ENCODE results near the gene PREPL.

The PREPL gene

DNA sequence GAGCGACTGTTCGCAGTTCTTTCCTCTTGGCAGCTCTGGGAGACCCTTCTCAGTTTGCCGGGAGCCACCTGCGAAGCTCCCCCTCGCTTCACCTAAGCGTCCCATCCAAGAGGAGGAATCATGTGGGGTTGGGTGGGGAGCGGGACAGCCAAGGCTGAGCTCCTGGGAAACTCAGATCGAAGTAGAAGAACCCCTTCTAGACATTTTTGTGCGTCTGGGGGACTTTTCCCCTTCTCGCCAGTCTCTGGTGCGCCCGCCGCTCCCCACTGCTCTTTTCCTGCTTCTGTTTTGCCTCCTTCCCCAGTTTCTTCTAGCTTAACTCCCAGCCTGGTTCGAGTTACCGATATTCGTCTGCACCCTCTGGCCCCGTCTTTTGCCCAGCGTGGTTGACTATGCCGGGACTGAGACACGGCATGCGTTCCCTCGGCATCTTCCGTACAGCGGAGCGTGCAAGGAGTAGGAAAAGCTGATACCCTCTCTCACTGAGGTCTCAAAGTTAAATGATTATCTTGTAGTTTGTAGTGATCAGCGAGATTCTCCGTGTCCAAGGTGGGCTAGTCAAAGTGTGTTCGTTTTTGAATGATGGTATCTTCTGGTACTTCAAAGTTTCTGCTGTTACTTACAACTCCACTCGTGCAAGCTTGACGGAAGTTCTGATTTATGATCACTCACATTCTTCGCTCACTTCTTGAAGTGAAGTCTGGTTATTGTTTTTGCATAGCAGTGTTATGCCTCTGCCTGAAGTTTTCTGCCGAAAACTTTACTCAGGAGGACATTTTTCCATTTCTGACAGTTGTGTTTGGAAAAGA, 1.1 kb upstream of the PREPL start:
- Mint-ChIP-seq H3K27ac (peak overlapping the region; percentile 96), H3K9me3 (no peaks in the 10 kb centered on the region), H3K27me3 (ENCODE audit: low read depth) (no peaks in the 10 kb centered on the region), H3K36me3 (ENCODE audit: low read depth) (peaks cover 7% of the 10 kb centered on the region), H3K4me3 (peak overlapping the region; percentile 98), H3K4me1 (ENCODE audit: low read depth) (peaks cover 32% of the 10 kb centered on the region)
- DNase-seq (ENCODE audit: low spot score): peak; percentile 33

- H3K4me3 Mint-ChIP-seq: peak overlapping the region; percentile 98
- H3K9me3 Mint-ChIP-seq: no peaks in the 10 kb centered on the region
- H3K4me1 Mint-ChIP-seq (ENCODE audit: low read depth): peaks cover 30% of the 10 kb centered on the region
- H3K27me3 Mint-ChIP-seq (ENCODE audit: low read depth): no peaks in the 10 kb centered on the region
- peak overlapping the region; percentile 99 for H3K27ac Mint-ChIP-seq
- peak; percentile 15 for DNase-seq (ENCODE audit: low spot score)
- H3K36me3 Mint-ChIP-seq (ENCODE audit: low read depth): peaks cover 7% of the 10 kb centered on the region
These were observed 455 bp downstream of the PREPL start for GRCh38 chr2:44360749-44361329.

DNA sequence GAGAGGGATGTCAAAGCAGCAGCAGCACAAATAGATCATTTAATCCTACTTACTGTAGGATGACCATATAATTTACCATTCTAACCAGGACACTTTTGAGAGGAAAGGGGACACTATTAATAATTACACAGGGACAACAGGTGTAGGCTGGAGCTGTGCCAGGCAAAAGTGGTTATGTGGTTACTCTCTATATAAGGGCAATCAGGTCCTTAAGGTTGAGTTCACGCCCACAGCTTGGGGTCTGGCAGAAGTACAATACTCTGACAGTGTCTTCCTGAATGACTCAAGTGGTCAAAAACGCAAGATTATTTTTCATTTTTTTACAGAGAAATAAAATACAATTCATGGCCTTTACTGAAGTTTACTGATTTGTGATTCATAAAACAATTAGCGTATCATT, 2.8 kb downstream of the PREPL start:
- Mint-ChIP-seq H3K36me3 (ENCODE audit: low read depth) (peaks cover 2% of the 10 kb centered on the region), H3K4me3 (no peak overlapping the region), H3K4me1 (ENCODE audit: low read depth) (peaks cover 25% of the 10 kb centered on the region), H3K9me3 (no peaks in the 10 kb centered on the region), H3K27me3 (ENCODE audit: low read depth) (no peaks in the 10 kb centered on the region), H3K27ac (no peak overlapping the region)
- no peak for DNase-seq (ENCODE audit: low spot score)

- Mint-ChIP-seq H3K27me3 (ENCODE audit: low read depth) (no peaks in the 10 kb centered on the region), H3K36me3 (ENCODE audit: low read depth) (peaks cover 5% of the 10 kb centered on the region), H3K4me3 (no peak overlapping the region), H3K9me3 (no peaks in the 10 kb centered on the region), H3K27ac (no peak overlapping the region), H3K4me1 (ENCODE audit: low read depth) (peaks cover 9% of the 10 kb centered on the region)
- no peak for DNase-seq (ENCODE audit: low spot score)
These were observed 6.5 kb downstream of the PREPL start for GRCh38 chr2:44354761-44355160.

GRCh38 chr2:44352510-44352909, 8.8 kb downstream of the PREPL start:
- no peak for DNase-seq (ENCODE audit: low spot score)
- Mint-ChIP-seq H3K9me3 (no peaks in the 10 kb centered on the region), H3K4me1 (ENCODE audit: low read depth) (no peaks in the 10 kb centered on the region), H3K4me3 (no peak overlapping the region), H3K36me3 (ENCODE audit: low read depth) (peaks cover 5% of the 10 kb centered on the region), H3K27ac (no peak overlapping the region), H3K27me3 (ENCODE audit: low read depth) (no peaks in the 10 kb centered on the region)

DNA sequence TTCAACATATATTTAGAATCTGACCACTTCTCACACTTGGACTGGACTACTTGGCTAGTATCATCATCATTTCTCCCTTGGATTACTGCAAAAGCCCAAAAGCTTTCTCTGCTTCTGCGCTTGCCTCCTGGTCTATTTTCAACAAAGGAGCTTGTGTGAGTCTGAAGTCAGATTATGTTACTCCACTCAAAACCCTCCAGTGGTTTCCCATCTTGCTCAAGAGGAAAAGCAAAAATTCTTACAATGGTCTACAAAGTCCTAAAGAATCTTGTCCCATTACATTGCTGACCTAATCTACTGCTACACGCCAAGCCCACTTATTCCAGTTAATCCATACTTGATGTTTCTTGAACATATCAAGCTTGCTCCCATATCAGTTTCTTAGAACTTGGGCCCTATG, 9.6 kb downstream of the PREPL start:
- DNase-seq (ENCODE audit: low spot score): no peak
- no peaks in the 10 kb centered on the region for H3K4me1 Mint-ChIP-seq (ENCODE audit: low read depth)
- H3K27ac Mint-ChIP-seq: no peak overlapping the region
- H3K36me3 Mint-ChIP-seq (ENCODE audit: low read depth): peaks cover 5% of the 10 kb centered on the region
- no peaks in the 10 kb centered on the region for H3K9me3 Mint-ChIP-seq
- H3K27me3 Mint-ChIP-seq (ENCODE audit: low read depth): no peaks in the 10 kb centered on the region
- H3K4me3 Mint-ChIP-seq: no peak overlapping the region

DNA sequence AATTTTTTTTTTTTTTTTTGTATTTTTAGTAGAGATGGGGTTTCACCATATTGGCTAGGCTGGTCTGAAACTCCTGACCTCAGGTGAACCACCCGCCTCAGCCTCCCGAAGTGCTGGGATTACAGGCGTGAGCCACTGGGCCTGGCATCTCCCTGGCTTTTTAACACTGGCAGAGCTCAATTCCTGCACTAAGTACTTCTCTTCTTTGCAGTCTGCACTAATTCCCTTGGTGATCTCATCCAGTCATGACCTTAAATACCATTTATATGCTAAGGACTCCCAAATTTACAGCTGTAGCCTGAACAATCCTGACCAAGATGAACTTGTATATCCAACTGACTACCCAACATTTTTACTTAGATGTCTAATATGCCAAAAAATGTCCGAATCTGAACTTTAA, 10.2 kb downstream of the PREPL start:
- Mint-ChIP-seq H3K27me3 (ENCODE audit: low read depth) (no peaks in the 10 kb centered on the region), H3K27ac (no peak overlapping the region), H3K4me3 (no peak overlapping the region), H3K36me3 (ENCODE audit: low read depth) (peaks cover 5% of the 10 kb centered on the region), H3K9me3 (no peaks in the 10 kb centered on the region), H3K4me1 (ENCODE audit: low read depth) (no peaks in the 10 kb centered on the region)
- no peak for DNase-seq (ENCODE audit: low spot score)

GRCh38 chr2:44349506-44349905, 11.8 kb downstream of the PREPL start:
- no peak overlapping the region for H3K4me3 Mint-ChIP-seq
- peaks cover 5% of the 10 kb centered on the region for H3K36me3 Mint-ChIP-seq (ENCODE audit: low read depth)
- H3K27ac Mint-ChIP-seq: no peak overlapping the region
- no peaks in the 10 kb centered on the region for H3K4me1 Mint-ChIP-seq (ENCODE audit: low read depth)
- no peaks in the 10 kb centered on the region for H3K9me3 Mint-ChIP-seq
- H3K27me3 Mint-ChIP-seq (ENCODE audit: low read depth): no peaks in the 10 kb centered on the region
- no peak for DNase-seq (ENCODE audit: low spot score)

DNA sequence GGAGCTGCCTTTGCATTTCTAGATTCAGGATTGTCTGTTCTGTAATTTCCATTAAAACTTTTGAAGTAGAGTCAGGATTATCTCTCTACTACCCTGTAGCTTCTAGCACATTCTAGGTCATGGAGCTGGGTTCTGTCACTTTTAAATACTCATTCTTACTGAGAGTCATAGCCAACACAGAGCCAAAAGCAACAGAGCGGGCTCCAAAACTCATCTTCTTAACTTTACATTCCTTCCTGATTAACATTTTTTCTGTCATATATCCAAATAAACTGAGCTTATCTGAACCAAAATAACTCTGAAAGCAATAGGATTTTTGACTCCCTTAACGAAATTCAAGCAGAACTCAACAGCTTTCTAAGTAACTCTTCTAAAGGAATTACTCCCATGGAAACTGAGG, 12.9 kb downstream of the PREPL start:
- no peak overlapping the region for H3K27ac Mint-ChIP-seq
- H3K9me3 Mint-ChIP-seq: no peaks in the 10 kb centered on the region
- H3K4me3 Mint-ChIP-seq: no peak overlapping the region
- H3K27me3 Mint-ChIP-seq (ENCODE audit: low read depth): no peaks in the 10 kb centered on the region
- no peak for DNase-seq (ENCODE audit: low spot score)
- peaks cover 6% of the 10 kb centered on the region for H3K36me3 Mint-ChIP-seq (ENCODE audit: low read depth)
- no peaks in the 10 kb centered on the region for H3K4me1 Mint-ChIP-seq (ENCODE audit: low read depth)

GRCh38 chr2:44347526-44347925, 13.8 kb downstream of the PREPL start:
- H3K36me3 Mint-ChIP-seq (ENCODE audit: low read depth): peaks cover 8% of the 10 kb centered on the region
- DNase-seq (ENCODE audit: low spot score): no peak
- H3K4me1 Mint-ChIP-seq (ENCODE audit: low read depth): peaks cover 2% of the 10 kb centered on the region
- H3K27me3 Mint-ChIP-seq (ENCODE audit: low read depth): no peaks in the 10 kb centered on the region
- no peak overlapping the region for H3K4me3 Mint-ChIP-seq
- H3K9me3 Mint-ChIP-seq: no peaks in the 10 kb centered on the region
- H3K27ac Mint-ChIP-seq: no peak overlapping the region

DNA sequence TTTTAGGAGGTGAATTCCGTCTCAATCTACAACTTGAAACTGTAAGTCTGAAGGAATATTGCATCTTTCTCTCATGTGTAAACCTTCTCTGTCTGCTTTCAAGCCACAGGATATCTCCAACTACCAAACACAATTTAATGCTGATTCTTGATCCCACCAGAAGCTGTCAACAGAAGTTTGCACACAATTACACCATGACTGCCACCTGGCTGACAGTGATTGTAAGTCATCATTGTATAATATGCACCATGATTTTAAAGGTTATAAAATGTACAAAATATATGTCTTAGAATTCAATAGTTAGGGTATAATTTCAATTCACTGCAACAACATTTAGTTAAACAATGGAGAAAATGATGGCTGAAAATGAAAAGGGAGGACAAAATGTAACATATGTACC, 18.4 kb downstream of the PREPL start:
- DNase-seq (ENCODE audit: low spot score): no peak
- peaks cover 22% of the 10 kb centered on the region for H3K36me3 Mint-ChIP-seq (ENCODE audit: low read depth)
- no peak overlapping the region for H3K27ac Mint-ChIP-seq
- H3K4me1 Mint-ChIP-seq (ENCODE audit: low read depth): peaks cover 2% of the 10 kb centered on the region
- no peak overlapping the region for H3K4me3 Mint-ChIP-seq
- no peaks in the 10 kb centered on the region for H3K9me3 Mint-ChIP-seq
- no peaks in the 10 kb centered on the region for H3K27me3 Mint-ChIP-seq (ENCODE audit: low read depth)

DNA sequence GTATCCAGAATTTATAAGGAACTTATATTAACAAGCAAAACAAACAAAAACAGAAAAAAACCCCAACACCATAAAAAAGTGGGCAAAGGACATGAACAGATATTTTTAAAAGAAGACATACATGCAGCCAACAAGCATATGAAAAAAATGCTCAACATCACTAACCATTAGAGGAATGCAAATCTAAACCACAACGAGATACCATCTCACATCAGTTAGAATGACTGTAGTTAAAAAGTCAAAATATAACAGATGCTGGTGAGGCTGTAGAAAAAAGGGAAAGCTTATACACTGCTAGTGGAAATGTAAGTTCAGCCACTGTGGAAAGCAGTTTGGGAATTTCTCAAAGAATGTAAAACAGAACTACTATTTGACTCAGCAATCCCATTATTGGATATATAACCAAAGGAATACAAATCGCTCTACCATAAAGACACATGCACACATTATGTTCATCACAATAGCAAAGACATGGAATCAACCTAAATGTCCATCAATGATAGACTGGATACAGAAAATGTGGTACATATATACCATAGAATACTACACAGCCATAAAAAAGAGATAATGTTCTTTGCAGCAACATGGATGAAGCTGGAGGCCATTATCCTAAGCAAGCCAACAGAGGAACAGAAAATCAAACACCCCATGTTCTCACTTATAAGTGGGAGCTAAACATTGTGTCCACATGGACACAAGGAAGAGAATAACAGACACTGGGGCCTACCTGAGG, 25.3 kb downstream of the PREPL start:
- H3K36me3 Mint-ChIP-seq (ENCODE audit: low read depth): peaks cover 47% of the 10 kb centered on the region
- H3K27ac Mint-ChIP-seq: no peak overlapping the region
- no peak for DNase-seq (ENCODE audit: low spot score)
- no peaks in the 10 kb centered on the region for H3K27me3 Mint-ChIP-seq (ENCODE audit: low read depth)
- no peak overlapping the region for H3K4me3 Mint-ChIP-seq
- peaks cover 15% of the 10 kb centered on the region for H3K9me3 Mint-ChIP-seq
- peaks cover 8% of the 10 kb centered on the region for H3K4me1 Mint-ChIP-seq (ENCODE audit: low read depth)

- Mint-ChIP-seq H3K27me3 (ENCODE audit: low read depth) (no peaks in the 10 kb centered on the region), H3K9me3 (peaks cover 15% of the 10 kb centered on the region), H3K4me1 (ENCODE audit: low read depth) (peaks cover 11% of the 10 kb centered on the region), H3K36me3 (ENCODE audit: low read depth) (peaks cover 46% of the 10 kb centered on the region), H3K27ac (no peak overlapping the region), H3K4me3 (no peak overlapping the region)
- DNase-seq (ENCODE audit: low spot score): no peak
These were observed 27.3 kb downstream of the PREPL start for GRCh38 chr2:44333994-44334393.

DNA sequence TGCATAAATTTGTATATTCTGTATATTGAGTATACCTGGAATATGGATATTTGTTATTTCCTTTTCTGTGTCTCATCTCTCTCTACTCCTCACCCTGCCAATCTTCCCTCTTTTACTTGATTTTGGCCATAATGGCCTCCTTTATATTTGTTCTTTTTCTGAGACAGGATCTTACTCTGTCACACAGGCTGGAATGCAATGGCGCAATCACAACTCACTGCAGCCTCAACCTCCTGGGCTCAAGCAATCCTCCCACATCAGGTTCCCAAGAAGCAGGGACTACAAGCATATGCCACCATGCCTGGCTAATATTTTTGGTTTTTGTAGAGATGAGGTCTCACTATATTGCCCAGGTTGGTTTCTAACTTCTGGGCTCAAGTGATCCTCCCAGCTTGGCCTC, 30.5 kb downstream of the PREPL start:
- DNase-seq (ENCODE audit: low spot score): no peak
- peaks cover 28% of the 10 kb centered on the region for H3K36me3 Mint-ChIP-seq (ENCODE audit: low read depth)
- no peak overlapping the region for H3K27ac Mint-ChIP-seq

More for the DNA sequence above, 30.5 kb downstream of the PREPL start:
- peaks cover 3% of the 10 kb centered on the region for H3K9me3 Mint-ChIP-seq
- no peaks in the 10 kb centered on the region for H3K27me3 Mint-ChIP-seq (ENCODE audit: low read depth)
- H3K4me3 Mint-ChIP-seq: no peak overlapping the region
- H3K4me1 Mint-ChIP-seq (ENCODE audit: low read depth): peaks cover 6% of the 10 kb centered on the region
